ENCODE results near the gene PPCDC. TPM values are rescaled to one million over a fixed set of nuclear protein-coding genes. Genes with fewer than 3 reads are reported as not detected.

Gene PPCDC
- polyA plus RNA-seq, 1 of the 3 experiments (the other 2 are of a cell fraction), result 19.8 TPM

DNA sequence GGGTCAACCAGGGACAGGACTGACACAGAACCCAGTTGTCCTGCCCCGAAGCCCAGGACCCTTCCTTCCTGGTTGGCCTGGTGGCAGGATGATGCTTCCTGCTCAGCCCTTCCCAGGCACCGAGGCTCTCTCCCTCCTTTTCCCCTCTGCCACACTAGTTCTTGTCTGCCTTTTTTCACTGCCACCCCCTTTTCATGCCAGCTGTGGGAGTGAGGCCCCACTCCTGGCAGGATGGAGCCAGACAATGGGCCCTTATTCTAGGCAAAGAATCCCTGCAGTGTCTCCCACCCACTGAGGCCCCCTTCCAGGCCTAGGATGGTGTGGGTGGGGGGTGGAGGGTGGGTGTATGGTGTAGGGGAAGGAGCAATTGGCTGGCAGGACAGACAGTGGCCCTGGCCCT lies 29.2 kb upstream of the PPCDC start:
- POLR2A ChIA-PET, result interaction anchor here (1.2 to 2.0 kb wide), 3 partner anchors 29 to 88 kb away, joined by 4 to 15 read pairs (median 11); partner anchors contain the start of genes FAM219B and PPCDC

DNA sequence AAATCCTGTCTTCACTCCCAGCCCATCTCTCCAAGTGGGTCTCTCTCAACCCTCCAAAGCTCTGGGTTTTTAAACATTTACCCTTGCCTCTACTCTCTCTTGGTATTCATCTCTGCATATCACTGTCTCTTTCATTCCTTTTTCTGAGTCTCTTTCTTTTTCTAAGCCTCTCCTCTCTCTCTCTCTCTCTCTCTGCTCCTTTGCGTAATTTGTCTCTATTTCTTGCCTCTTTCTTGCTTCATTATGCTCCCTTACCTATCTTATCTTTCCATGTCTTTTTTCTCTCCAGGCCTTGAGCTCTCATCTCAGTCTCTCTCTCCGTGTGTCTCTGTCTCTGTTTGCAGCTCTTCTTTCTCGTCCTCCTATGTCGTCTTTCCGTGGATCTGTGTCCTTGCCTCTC lies 28.7 kb upstream of the PPCDC start:
- H3F3A ChIP-seq (replicated peaks; ENCODE audit: insufficient read depth), result peaks cover 4% of the 10 kb centered on the region

More for the DNA sequence above, 29.2 kb upstream of the PPCDC start:
- peaks cover 0 to 17% of the 10 kb centered on the region in 2 experiments; a peak in 1 of 4 replicates for H3K4me1 ChIP-seq (ENCODE audit: control insufficient read depth in 1 of 2, insufficient read depth in 2 of 2, low read depth in 1 of 2, low read length in 1 of 2)
- no peak overlapping the region for H3K9ac ChIP-seq
- H3K79me2 ChIP-seq (ENCODE audit: insufficient read depth), result no peaks in the 10 kb centered on the region
- 29% methylated on average over 2 of the region's 2 CpGs for WGBS (ENCODE audit: low lambda C conversion rate)
- no peak overlapping the region for H3K4me3 ChIP-seq (ENCODE audit: low read depth in 2 of 2, low read length in 1 of 2)
- no peak overlapping the region for H3K27ac ChIP-seq (ENCODE audit: low read depth in 2 of 2, low read length in 1 of 2)
- no peak for DNase-seq
- no peaks in the 10 kb centered on the region for H3K27me3 ChIP-seq (ENCODE audit: insufficient read depth)
- no peaks in the 10 kb centered on the region for H3K36me3 ChIP-seq (replicated peaks in 1 of 2; ENCODE audit: control insufficient read depth in 1 of 2, insufficient read depth in 2 of 2, low read length in 1 of 2)
- no peak overlapping the region for H3K4me2 ChIP-seq
- CTCF ChIA-PET, result interaction anchor here (1.0 to 3.9 kb wide), 9 partner anchors 29 to 226 kb away, joined by 3 to 21 read pairs (median 9); partner anchors contain the start of genes PPCDC, RPP25 and ULK3
- H3K9me2 ChIP-seq, result no peaks in the 10 kb centered on the region
- TF ChIP-seq JUND (IDR thresholded peaks at IDR 0.05), result no peak
- TF ChIP-seq, protein P1, sequence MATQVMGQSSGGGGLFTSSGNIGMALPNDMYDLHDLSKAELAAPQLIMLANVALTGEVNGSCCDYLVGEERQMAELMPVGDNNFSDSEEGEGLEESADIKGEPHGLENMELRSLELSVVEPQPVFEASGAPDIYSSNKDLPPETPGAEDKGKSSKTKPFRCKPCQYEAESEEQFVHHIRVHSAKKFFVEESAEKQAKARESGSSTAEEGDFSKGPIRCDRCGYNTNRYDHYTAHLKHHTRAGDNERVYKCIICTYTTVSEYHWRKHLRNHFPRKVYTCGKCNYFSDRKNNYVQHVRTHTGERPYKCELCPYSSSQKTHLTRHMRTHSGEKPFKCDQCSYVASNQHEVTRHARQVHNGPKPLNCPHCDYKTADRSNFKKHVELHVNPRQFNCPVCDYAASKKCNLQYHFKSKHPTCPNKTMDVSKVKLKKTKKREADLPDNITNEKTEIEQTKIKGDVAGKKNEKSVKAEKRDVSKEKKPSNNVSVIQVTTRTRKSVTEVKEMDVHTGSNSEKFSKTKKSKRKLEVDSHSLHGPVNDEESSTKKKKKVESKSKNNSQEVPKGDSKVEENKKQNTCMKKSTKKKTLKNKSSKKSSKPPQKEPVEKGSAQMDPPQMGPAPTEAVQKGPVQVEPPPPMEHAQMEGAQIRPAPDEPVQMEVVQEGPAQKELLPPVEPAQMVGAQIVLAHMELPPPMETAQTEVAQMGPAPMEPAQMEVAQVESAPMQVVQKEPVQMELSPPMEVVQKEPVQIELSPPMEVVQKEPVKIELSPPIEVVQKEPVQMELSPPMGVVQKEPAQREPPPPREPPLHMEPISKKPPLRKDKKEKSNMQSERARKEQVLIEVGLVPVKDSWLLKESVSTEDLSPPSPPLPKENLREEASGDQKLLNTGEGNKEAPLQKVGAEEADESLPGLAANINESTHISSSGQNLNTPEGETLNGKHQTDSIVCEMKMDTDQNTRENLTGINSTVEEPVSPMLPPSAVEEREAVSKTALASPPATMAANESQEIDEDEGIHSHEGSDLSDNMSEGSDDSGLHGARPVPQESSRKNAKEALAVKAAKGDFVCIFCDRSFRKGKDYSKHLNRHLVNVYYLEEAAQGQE (IDR thresholded peaks at IDR 0.05; ENCODE audit: low read depth, low read length), result no peak
- no peak for TF ChIP-seq ELF1 (IDR thresholded peaks at IDR 0.05)
- TF ChIP-seq, protein P2, sequence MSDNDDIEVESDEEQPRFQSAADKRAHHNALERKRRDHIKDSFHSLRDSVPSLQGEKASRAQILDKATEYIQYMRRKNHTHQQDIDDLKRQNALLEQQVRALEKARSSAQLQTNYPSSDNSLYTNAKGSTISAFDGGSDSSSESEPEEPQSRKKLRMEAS (IDR thresholded peaks at IDR 0.05; ENCODE audit: low read depth), result no peak
- TF ChIP-seq EZH2phosphoT487 (IDR thresholded peaks at IDR 0.05; ENCODE audit: borderline replicate concordance, low read depth), result no peak
- TF ChIP-seq RAD21 (IDR thresholded peaks at IDR 0.05; ENCODE audit: low read length), result no peak
- no peak for TF ChIP-seq FOXJ3 (CRISPR knock-in tag; IDR thresholded peaks at IDR 0.05)
- H3K9me3 ChIP-seq, result no peaks in the 10 kb centered on the region
- no peak overlapping the region for H2AFZ ChIP-seq (ENCODE audit: low read depth)
- no peaks in the 10 kb centered on the region for H4K20me1 ChIP-seq (ENCODE audit: insufficient read depth)
- peaks cover 4% of the 10 kb centered on the region for H3F3A ChIP-seq (replicated peaks; ENCODE audit: insufficient read depth)

More for the DNA sequence above, 28.7 kb upstream of the PPCDC start:
- no peak for TF ChIP-seq RCOR1 (IDR thresholded peaks at IDR 0.05; ENCODE audit: low read length)
- no peak for DNase-seq
- H3K4me1 ChIP-seq (ENCODE audit: control insufficient read depth in 1 of 2, insufficient read depth in 2 of 2, low read depth in 1 of 2, low read length in 1 of 2), result peaks cover 0 to 17% of the 10 kb centered on the region in 2 experiments; a peak in 1 of 4 replicates
- no peaks in the 10 kb centered on the region for H3K36me3 ChIP-seq (replicated peaks in 1 of 2; ENCODE audit: control insufficient read depth in 1 of 2, insufficient read depth in 2 of 2, low read length in 1 of 2)
- no peaks in the 10 kb centered on the region for H3K79me2 ChIP-seq (ENCODE audit: insufficient read depth)
- no peaks in the 10 kb centered on the region for H3K27me3 ChIP-seq (ENCODE audit: insufficient read depth)
- peak overlapping the region; percentile 62; the same call in 1 of the 2 replicates for H3K4me2 ChIP-seq
- H3K9me2 ChIP-seq, result no peaks in the 10 kb centered on the region
- whole genome bisulfite sequencing (ENCODE audit: low lambda C conversion rate), result 11% methylated on average over 5 of the region's 5 CpGs
- H2AFZ ChIP-seq (ENCODE audit: low read depth), result no peak overlapping the region
- ChIA-PET POLR2A (interaction anchor here (0.6 to 2.7 kb wide), 18 partner anchors 12 to 1411 kb away, joined by 3 to 47 read pairs (median 4); partner anchors contain the start of genes COX5A, FAM219B, PPCDC and RPP25), CTCF (interaction anchor here (1.0 to 3.9 kb wide), 11 partner anchors 29 to 226 kb away, joined by 3 to 21 read pairs (median 9); partner anchors contain the start of genes PPCDC, RPP25 and ULK3)
- peak overlapping the region; percentile 67 to 84; a peak in 3 of 4 replicates for H3K4me3 ChIP-seq (ENCODE audit: low read depth in 2 of 2, low read length in 1 of 2)
- H3K27ac ChIP-seq (ENCODE audit: low read depth in 2 of 2, low read length in 1 of 2), result peak overlapping the region in 1 of 2 experiments; percentile 50; a peak in 2 of 4 replicates
- no peaks in the 10 kb centered on the region for H4K20me1 ChIP-seq (ENCODE audit: insufficient read depth)
- H3K9ac ChIP-seq, result no peak overlapping the region
- no peaks in the 10 kb centered on the region for H3K9me3 ChIP-seq
